Neural progenitor cell (in vitro differentiated cells): ENCODE data around the gene POP4. TPM values are rescaled to one million over a fixed set of nuclear protein-coding genes. Genes with fewer than 3 reads are reported as not detected.

ENCODE experiments used
- DNase-seq: peaks from one replicate; pipeline ENCODE4 v3.0.0-alpha.2; 2016; ENCODE audit warnings: low spot score
- H2AFZ ChIP-seq: fragments of 200-600 bp; sonication (generic); replicated peaks from 2 replicates; pipeline ENCODE4 v1.6.1; 2016; ENCODE audit warnings: antibody characterized with exemption
- H3F3A ChIP-seq: fragments of 200-600 bp; sonication (generic); 2 replicates; pipeline ENCODE4 v1.6.1; 2016; ENCODE audit warnings: antibody characterized with exemption, low read depth
- H3K27ac ChIP-seq: fragments of 200-600 bp; sonication (generic); 2 replicates; pipeline ENCODE4 v1.5.1; 2016; ENCODE audit warnings: mild to moderate bottlenecking
- H3K27me3 ChIP-seq: fragments of 200-600 bp; sonication (generic); 2 replicates; pipeline ENCODE4 v1.6.1; 2016; ENCODE audit warnings: mild to moderate bottlenecking, moderate library complexity
- H3K36me3 ChIP-seq: fragments of 200-600 bp; sonication (generic); 2 replicates; pipeline ENCODE4 v1.5.1; 2016
- H3K4me1 ChIP-seq: fragments of 200-600 bp; sonication (generic); 2 replicates; pipeline ENCODE4 v1.6.1; 2016; ENCODE audit warnings: mixed run types
- H3K4me2 ChIP-seq: fragments of 200-600 bp; sonication (generic); 2 replicates; pipeline ENCODE4 v1.6.1; 2016
- H3K4me3 ChIP-seq: fragments of 200-600 bp; sonication (generic); 2 replicates; pipeline ENCODE4 v1.5.1; 2016
- H3K79me2 ChIP-seq: fragments of 200-600 bp; sonication (generic); 2 replicates; pipeline ENCODE4 v1.6.1; 2016; ENCODE audit warnings: low read depth
- H3K9ac ChIP-seq: fragments of 200-600 bp; sonication (generic); 2 replicates; pipeline ENCODE4 v1.6.1; 2016
- H3K9me3 ChIP-seq: fragments of 200-600 bp; sonication (generic); 2 replicates; pipeline ENCODE4 v1.5.1; 2016; ENCODE audit warnings: low read depth
- H4K20me1 ChIP-seq: fragments of 200-600 bp; sonication (generic); 2 replicates; pipeline ENCODE4 v1.6.1; 2016; ENCODE audit warnings: low read depth
- H3K27ac Mint-ChIP-seq: 3 replicates; pipeline ENCODE4 v1.8.0; 2021; ENCODE audit warnings: mixed read lengths
- H3K27me3 Mint-ChIP-seq: 2 replicates; pipeline ENCODE4 v1.8.0; 2022; ENCODE audit warnings: low read depth, mild to moderate bottlenecking, inconsistent platforms, moderate library complexity, mixed read lengths; ENCODE audit not compliant: insufficient read depth
- H3K36me3 Mint-ChIP-seq: 3 replicates; pipeline ENCODE4 v1.8.0; 2021; ENCODE audit warnings: mixed read lengths
- H3K4me1 Mint-ChIP-seq: 3 replicates; pipeline ENCODE4 v1.8.0; 2021; ENCODE audit warnings: mixed read lengths
- H3K4me3 Mint-ChIP-seq: 3 replicates; pipeline ENCODE4 v1.8.0; 2021; ENCODE audit warnings: mild to moderate bottlenecking, moderate library complexity, mixed read lengths
- H3K9me3 Mint-ChIP-seq: 3 replicates; pipeline ENCODE4 v1.8.0; 2020; ENCODE audit warnings: mixed read lengths
- EZH2 ChIP-seq: fragments of 200-600 bp; sonication (generic); IDR thresholded peaks from 2 replicates; pipeline ENCODE4 v1.6.1; 2017; ENCODE audit warnings: antibody characterized with exemption, mild to moderate bottlenecking, moderate library complexity
- EZH2phosphoT487 ChIP-seq: fragments of 200-600 bp; sonication (generic); IDR thresholded peaks from 2 replicates; pipeline ENCODE4 v1.6.1; 2017; ENCODE audit warnings: antibody characterized with exemption
- total RNA-seq: library from RNA; depleted of rRNA; stranded (reverse); fragments of >200 nt; gene quantifications from 2 replicates; pipeline ENCODE4 v1.2.3, GENCODE V29; 2015; ENCODE audit warnings: low replicate concordance
- TF ChIP-seq, protein P1 (sequence below): fragments of 200-600 bp; sonication (generic); IDR thresholded peaks from 2 replicates; pipeline ENCODE4 v1.5.1; 2017; ENCODE audit warnings: antibody characterized with exemption, mild to moderate bottlenecking

The POP4 gene
- total RNA-seq, 1 donor from 2014 or later: 77.8 TPM

DNA sequence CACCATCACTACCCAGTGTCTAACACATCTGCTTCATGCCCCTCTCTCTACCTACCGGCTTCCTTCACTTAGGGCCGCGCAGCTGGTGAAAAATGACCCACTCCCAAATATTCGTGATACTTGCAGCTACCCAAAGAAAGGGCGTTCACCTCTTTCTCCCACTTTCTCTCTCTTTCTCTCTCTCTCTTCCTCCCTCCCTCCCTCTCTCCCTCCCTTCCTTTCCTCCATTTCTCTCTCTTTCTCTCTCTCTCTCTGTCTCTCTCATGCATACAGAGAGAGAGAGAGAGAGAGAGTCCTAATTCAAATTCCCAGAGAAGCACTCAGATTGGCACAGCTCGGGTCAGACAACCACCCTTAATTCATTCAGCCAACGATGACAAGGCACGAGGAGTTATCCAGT is 27.7 kb upstream of the POP4 start:
- Mint-ChIP-seq H3K27me3 (peaks cover 19% of the 10 kb centered on the region), H3K9me3 (no peaks in the 10 kb centered on the region), H3K36me3 (no peaks in the 10 kb centered on the region), H3K4me1 (no peaks in the 10 kb centered on the region), H3K4me3 (no peak overlapping the region), H3K27ac (no peak overlapping the region)
- H3K4me3 ChIP-seq: no peak overlapping the region
- no peak overlapping the region for H2AFZ ChIP-seq
- no peaks in the 10 kb centered on the region for H4K20me1 ChIP-seq
- no peak for DNase-seq
- TF ChIP-seq EZH2: no peak
- TF ChIP-seq, protein P1, sequence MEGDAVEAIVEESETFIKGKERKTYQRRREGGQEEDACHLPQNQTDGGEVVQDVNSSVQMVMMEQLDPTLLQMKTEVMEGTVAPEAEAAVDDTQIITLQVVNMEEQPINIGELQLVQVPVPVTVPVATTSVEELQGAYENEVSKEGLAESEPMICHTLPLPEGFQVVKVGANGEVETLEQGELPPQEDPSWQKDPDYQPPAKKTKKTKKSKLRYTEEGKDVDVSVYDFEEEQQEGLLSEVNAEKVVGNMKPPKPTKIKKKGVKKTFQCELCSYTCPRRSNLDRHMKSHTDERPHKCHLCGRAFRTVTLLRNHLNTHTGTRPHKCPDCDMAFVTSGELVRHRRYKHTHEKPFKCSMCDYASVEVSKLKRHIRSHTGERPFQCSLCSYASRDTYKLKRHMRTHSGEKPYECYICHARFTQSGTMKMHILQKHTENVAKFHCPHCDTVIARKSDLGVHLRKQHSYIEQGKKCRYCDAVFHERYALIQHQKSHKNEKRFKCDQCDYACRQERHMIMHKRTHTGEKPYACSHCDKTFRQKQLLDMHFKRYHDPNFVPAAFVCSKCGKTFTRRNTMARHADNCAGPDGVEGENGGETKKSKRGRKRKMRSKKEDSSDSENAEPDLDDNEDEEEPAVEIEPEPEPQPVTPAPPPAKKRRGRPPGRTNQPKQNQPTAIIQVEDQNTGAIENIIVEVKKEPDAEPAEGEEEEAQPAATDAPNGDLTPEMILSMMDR: no peak
- TF ChIP-seq EZH2phosphoT487: no peak
- no peaks in the 10 kb centered on the region for H3K36me3 ChIP-seq
- H3K27ac ChIP-seq: no peak overlapping the region
- no peaks in the 10 kb centered on the region for H3F3A ChIP-seq
- H3K27me3 ChIP-seq: peaks cover 44% of the 10 kb centered on the region
- no peak overlapping the region for H3K9ac ChIP-seq
- H3K4me2 ChIP-seq: no peak overlapping the region
- H3K4me1 ChIP-seq: peaks cover 4% of the 10 kb centered on the region
- H3K9me3 ChIP-seq: no peaks in the 10 kb centered on the region
- H3K79me2 ChIP-seq: no peaks in the 10 kb centered on the region

DNA sequence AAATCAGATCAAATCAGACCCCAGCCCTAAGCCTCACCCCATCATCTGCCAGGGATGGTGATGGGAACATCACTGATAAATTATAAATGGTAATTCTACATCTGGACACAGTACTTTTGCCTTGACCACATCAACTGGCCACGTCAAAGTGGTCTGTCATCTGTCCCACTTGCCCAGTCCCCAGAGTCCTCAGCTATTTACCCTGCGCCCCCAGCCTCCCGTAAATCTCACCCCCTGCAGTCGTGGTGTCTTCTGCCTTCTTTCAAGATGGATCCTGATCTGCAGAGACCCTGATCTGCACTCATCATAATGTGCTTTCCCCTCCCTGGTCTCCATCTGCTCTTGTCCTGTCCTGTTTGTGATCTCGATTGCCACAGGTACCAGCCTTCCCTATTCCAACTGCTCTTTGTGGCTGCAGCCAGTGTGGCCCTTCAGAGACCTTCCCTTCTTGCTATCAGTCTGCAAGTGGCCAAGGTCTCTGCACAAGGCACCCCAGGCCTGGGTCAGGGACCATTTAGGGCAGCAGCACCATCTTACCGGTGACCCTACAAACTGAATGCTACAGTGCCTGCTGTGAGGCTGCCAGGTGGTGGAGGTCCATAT is 26.7 kb upstream of the POP4 start:
- peaks cover 19% of the 10 kb centered on the region for H3K27me3 Mint-ChIP-seq

DNA sequence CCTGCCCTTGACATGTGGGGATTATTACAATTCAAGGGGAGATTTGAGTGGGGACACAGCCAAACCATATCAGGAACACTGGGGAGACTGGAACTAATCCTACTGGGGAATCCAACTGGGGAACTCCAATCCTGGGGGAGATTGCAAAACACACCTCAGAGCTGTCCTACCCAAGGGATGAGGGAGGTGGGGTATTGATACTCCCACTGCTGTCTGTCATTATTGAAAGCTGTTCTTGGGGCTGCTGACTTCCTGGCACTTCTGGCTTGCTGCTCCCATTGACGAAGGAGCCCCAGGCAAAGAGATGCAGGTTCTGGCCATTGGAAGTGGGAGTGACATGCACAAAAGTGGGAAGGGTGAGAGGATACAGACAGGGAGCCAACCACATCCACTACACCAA is 24.7 kb upstream of the POP4 start:
- Mint-ChIP-seq H3K27me3 (peaks cover 18% of the 10 kb centered on the region), H3K4me1 (no peaks in the 10 kb centered on the region), H3K27ac (no peak overlapping the region), H3K9me3 (no peaks in the 10 kb centered on the region), H3K4me3 (no peak overlapping the region), H3K36me3 (no peaks in the 10 kb centered on the region)
- no peaks in the 10 kb centered on the region for H3K4me1 ChIP-seq
- peaks cover 38% of the 10 kb centered on the region for H3K27me3 ChIP-seq
- no peaks in the 10 kb centered on the region for H3F3A ChIP-seq
- H3K79me2 ChIP-seq: no peaks in the 10 kb centered on the region
- no peak overlapping the region for H3K27ac ChIP-seq
- no peaks in the 10 kb centered on the region for H3K9me3 ChIP-seq
- H3K4me3 ChIP-seq: no peak overlapping the region
- TF ChIP-seq EZH2phosphoT487 (no peak), EZH2 (no peak)
- TF ChIP-seq, protein P1: no peak
- no peak overlapping the region for H3K9ac ChIP-seq
- no peak for DNase-seq
- no peak overlapping the region for H2AFZ ChIP-seq
- no peaks in the 10 kb centered on the region for H3K36me3 ChIP-seq
- H4K20me1 ChIP-seq: no peaks in the 10 kb centered on the region
- no peak overlapping the region for H3K4me2 ChIP-seq

More for the DNA sequence above, 26.7 kb upstream of the POP4 start:
- Histone ChIP-seq H3K36me3 (no peaks in the 10 kb centered on the region), H3K27me3 (peaks cover 38% of the 10 kb centered on the region), H3K4me3 (no peak overlapping the region), H3K4me1 (no peaks in the 10 kb centered on the region), H3K9me3 (no peaks in the 10 kb centered on the region), H3F3A (no peaks in the 10 kb centered on the region), H4K20me1 (no peaks in the 10 kb centered on the region), H3K27ac (no peak overlapping the region), H3K4me2 (no peak overlapping the region), H3K9ac (no peak overlapping the region), H3K79me2 (no peaks in the 10 kb centered on the region), H2AFZ (no peak overlapping the region)
- Mint-ChIP-seq H3K4me3 (no peak overlapping the region), H3K9me3 (no peaks in the 10 kb centered on the region), H3K27ac (no peak overlapping the region), H3K4me1 (no peaks in the 10 kb centered on the region), H3K36me3 (no peaks in the 10 kb centered on the region)
- DNase-seq: no peak
- TF ChIP-seq EZH2phosphoT487 (no peak), EZH2 (no peak)
- TF ChIP-seq, protein P1: no peak
